Gastroesophageal sphincter (tissue), 4 donors: ENCODE results near the gene SHTN1. TPM values are rescaled to one million over a fixed set of nuclear protein-coding genes. Genes with fewer than 3 reads are reported as not detected.

ENCODE experiments used
- ATAC-seq: fragments of 150-250 bp; one replicate; pipeline ENCODE4 v1.9.1; 2016; ENCODE audit warnings: mild to moderate bottlenecking, moderate library complexity
- H3K27ac ChIP-seq, 4 donors: fragments of 200-600 bp; sonication (generic) in 3 of 4; 1 replicate in 3 of 4; 2 replicates in 1 of 4; pipeline ENCODE4 v1.5.1; 2016 to 2019
- H3K27me3 ChIP-seq: fragments of 200-600 bp; sonication (generic); one replicate; pipeline ENCODE4 v1.5.1; 2019
- H3K36me3 ChIP-seq, 2 donors: fragments of 200-600 bp; sonication (generic); one replicate each; pipeline ENCODE4 v1.5.1; 2019; ENCODE audit warnings: control low read depth in 1 of 2
- H3K4me1 ChIP-seq, 3 donors: fragments of 200-600 bp; sonication (generic); 1 replicate in 2 of 3; 2 replicates in 1 of 3; pipeline ENCODE4 v1.5.1; 2016 to 2019; ENCODE audit warnings: control low read depth in 2 of 3
- H3K4me3 ChIP-seq, 2 donors: fragments of 200-600 bp; sonication (generic); one replicate each; pipeline ENCODE4 v1.5.1; 2019; ENCODE audit warnings: mild to moderate bottlenecking in 1 of 2, moderate library complexity in 1 of 2
- H3K9me3 ChIP-seq, 3 donors: fragments of 200-600 bp; sonication (generic); one replicate each; pipeline ENCODE4 v1.5.1; 2017 to 2019; ENCODE audit warnings: control low read depth in 2 of 3
- EP300 ChIP-seq: sonication (generic); formaldehyde crosslinking; IDR thresholded peaks from one replicate; pipeline ENCODE4 v1.6.1; 2017; ENCODE audit warnings: antibody characterized with exemption, mild to moderate bottlenecking
- POLR2A ChIP-seq, 2 donors: fragments of 450-650 bp; IDR thresholded peaks; one replicate each; pipeline ENCODE4 v1.6.1; 2017; ENCODE audit warnings: antibody characterized with exemption in 2 of 2, mild to moderate bottlenecking in 2 of 2, moderate library complexity in 1 of 2
- POLR2AphosphoS5 ChIP-seq: sonication (generic); formaldehyde crosslinking; IDR thresholded peaks from one replicate; pipeline ENCODE4 v1.6.1; 2017; ENCODE audit warnings: antibody characterized with exemption
- WGBS, 2 donors: methylation state at CpG; one replicate each; pipeline ENCODE4 v1.1.5; 2018; ENCODE audit warnings: low coverage in 1 of 2; 5-methylcytosine and 5-hydroxymethylcytosine counted together
- total RNA-seq, 4 donors: library from RNA; depleted of rRNA; stranded (reverse); fragments of >200 nt; gene quantifications; one replicate each; pipeline ENCODE4 v1.1.0, GENCODE V29; 2016
- TF ChIP-seq, protein P1 (sequence below), 4 experiments: fragments of 200-600 bp in 2 of 4; fragments of 450-650 bp in 2 of 4; sonication (generic) in 1 of 4; IDR thresholded peaks; one replicate each; pipeline ENCODE4 v1.5.1; 2017 to 2019; ENCODE audit warnings: antibody characterized with exemption in 4 of 4, mild to moderate bottlenecking in 2 of 4, moderate library complexity in 2 of 4

SHTN1 gene
- total RNA-seq, 4 donors from 2014 or later, result 4.3 to 9.2 (median 6.3) TPM

DNA sequence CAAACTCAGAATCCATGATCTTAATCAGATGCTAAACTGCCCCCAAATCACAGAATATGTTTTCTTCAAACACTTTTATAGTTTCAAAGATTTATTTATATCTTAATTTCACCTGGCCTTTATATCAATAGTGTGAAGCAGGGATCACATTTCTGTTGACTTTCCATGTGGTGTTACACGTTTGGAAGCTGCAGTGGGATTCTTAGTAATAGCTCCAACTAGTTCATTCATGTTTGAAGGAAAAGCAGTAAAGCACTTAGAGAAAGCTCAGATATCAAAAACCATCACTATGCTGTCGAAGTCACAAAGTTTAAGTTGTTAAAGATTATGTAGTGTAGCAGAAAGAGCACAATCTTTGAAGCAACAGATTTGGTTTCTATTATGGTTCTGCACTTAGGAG lies 138.9 kb downstream of the SHTN1 start:
- WGBS, 2 donors, result 60 to 76% methylated on average over 2 of the region's 2 CpGs
- no peak for ATAC-seq
- peaks cover 8% of the 10 kb centered on the region for H3K27me3 ChIP-seq

GRCh38 chr10:116864436-116864835 lies 140.6 kb downstream of the SHTN1 start:
- no peaks in the 10 kb centered on the region for H3K4me1 ChIP-seq
- WGBS, 2 donors, result 57 to 83% methylated on average over 3 to 4 of the region's 4 CpGs
- H3K36me3 ChIP-seq, result no peaks in the 10 kb centered on the region
- no peaks in the 10 kb centered on the region for H3K9me3 ChIP-seq
- ATAC-seq, result no peak
- no peak overlapping the region for H3K27ac ChIP-seq
- H3K27me3 ChIP-seq, result peaks cover 8% of the 10 kb centered on the region
- TF ChIP-seq, protein P1, sequence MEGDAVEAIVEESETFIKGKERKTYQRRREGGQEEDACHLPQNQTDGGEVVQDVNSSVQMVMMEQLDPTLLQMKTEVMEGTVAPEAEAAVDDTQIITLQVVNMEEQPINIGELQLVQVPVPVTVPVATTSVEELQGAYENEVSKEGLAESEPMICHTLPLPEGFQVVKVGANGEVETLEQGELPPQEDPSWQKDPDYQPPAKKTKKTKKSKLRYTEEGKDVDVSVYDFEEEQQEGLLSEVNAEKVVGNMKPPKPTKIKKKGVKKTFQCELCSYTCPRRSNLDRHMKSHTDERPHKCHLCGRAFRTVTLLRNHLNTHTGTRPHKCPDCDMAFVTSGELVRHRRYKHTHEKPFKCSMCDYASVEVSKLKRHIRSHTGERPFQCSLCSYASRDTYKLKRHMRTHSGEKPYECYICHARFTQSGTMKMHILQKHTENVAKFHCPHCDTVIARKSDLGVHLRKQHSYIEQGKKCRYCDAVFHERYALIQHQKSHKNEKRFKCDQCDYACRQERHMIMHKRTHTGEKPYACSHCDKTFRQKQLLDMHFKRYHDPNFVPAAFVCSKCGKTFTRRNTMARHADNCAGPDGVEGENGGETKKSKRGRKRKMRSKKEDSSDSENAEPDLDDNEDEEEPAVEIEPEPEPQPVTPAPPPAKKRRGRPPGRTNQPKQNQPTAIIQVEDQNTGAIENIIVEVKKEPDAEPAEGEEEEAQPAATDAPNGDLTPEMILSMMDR (IDR thresholded peaks at IDR 0.05), result no peak
- TF ChIP-seq EP300, result no peak
- TF ChIP-seq POLR2A (IDR thresholded peaks at IDR 0.05), result no peak
- no peak for TF ChIP-seq POLR2AphosphoS5
- H3K4me3 ChIP-seq, result no peak overlapping the region

More for the DNA sequence above, 138.9 kb downstream of the SHTN1 start:
- Histone ChIP-seq H3K9me3 (no peaks in the 10 kb centered on the region), H3K36me3 (no peaks in the 10 kb centered on the region), H3K4me3 (no peak overlapping the region), H3K27ac (no peak overlapping the region), H3K4me1 (no peaks in the 10 kb centered on the region)
- TF ChIP-seq, protein P1 (IDR thresholded peaks at IDR 0.05), result no peak
- TF ChIP-seq EP300, result no peak
- TF ChIP-seq POLR2AphosphoS5, result no peak
- TF ChIP-seq POLR2A (IDR thresholded peaks at IDR 0.05), result no peak

- ATAC-seq, result no peak
- Histone ChIP-seq H3K27me3 (no peaks in the 10 kb centered on the region), H3K36me3 (no peaks in the 10 kb centered on the region), H3K9me3 (no peaks in the 10 kb centered on the region), H3K4me3 (no peak overlapping the region), H3K4me1 (no peaks in the 10 kb centered on the region), H3K27ac (no peak overlapping the region)
- 71 to 72% methylated on average over 2 of the region's 2 CpGs for WGBS, 2 donors
- no peak for TF ChIP-seq POLR2AphosphoS5
- no peak for TF ChIP-seq EP300
- TF ChIP-seq, protein P1 (IDR thresholded peaks at IDR 0.05), result no peak
- no peak for TF ChIP-seq POLR2A (IDR thresholded peaks at IDR 0.05)
Measured at GRCh38 chr10:116861796-116862195, 143.2 kb downstream of the SHTN1 start.

DNA sequence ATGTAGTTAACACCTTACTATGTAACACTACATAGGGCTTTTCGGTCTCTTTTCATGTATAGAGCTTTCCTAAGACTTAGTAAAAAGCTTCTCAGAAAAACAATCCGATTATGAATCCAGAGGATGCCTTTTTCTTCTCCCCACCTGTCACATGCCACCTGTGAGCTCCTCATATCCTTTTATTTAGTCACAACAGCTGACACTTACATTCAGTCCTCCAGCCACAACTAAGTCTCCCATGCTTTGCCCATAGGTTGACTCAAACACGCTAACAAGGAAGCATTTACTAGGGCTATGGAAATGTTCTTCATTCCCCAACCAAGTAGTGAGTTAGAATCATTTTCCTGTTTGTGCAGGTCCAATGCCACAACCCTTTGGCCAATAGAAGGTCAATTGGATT lies 147.8 kb downstream of the SHTN1 start:
- H3K4me3 ChIP-seq, result no peak overlapping the region
- no peak overlapping the region for H3K27ac ChIP-seq
- TF ChIP-seq EP300 (no peak), POLR2A (IDR thresholded peaks at IDR 0.05) (no peak), POLR2AphosphoS5 (no peak)
- TF ChIP-seq, protein P1 (IDR thresholded peaks at IDR 0.05), result no peak
- 92 to 100% methylated on average over 3 of the region's 3 CpGs for WGBS, 2 donors
- no peak for ATAC-seq
- no peaks in the 10 kb centered on the region for H3K9me3 ChIP-seq
- no peaks in the 10 kb centered on the region for H3K36me3 ChIP-seq
- H3K27me3 ChIP-seq, result no peaks in the 10 kb centered on the region
- no peaks in the 10 kb centered on the region for H3K4me1 ChIP-seq

GRCh38 chr10:116853701-116854100 lies 151.3 kb downstream of the SHTN1 start:
- WGBS, 2 donors, result 74 to 88% methylated on average over 4 of the region's 4 CpGs
- Histone ChIP-seq H3K36me3 (no peaks in the 10 kb centered on the region), H3K4me1 (peaks cover 0 to 16% (median 5%) of the 10 kb centered on the region in 3 donors), H3K27ac (no peak overlapping the region), H3K27me3 (no peaks in the 10 kb centered on the region), H3K9me3 (no peaks in the 10 kb centered on the region), H3K4me3 (no peak overlapping the region)
- ATAC-seq, result no peak
- TF ChIP-seq POLR2A (IDR thresholded peaks at IDR 0.05) (no peak), POLR2AphosphoS5 (no peak), EP300 (no peak)
- TF ChIP-seq, protein P1 (IDR thresholded peaks at IDR 0.05), result no peak
